Hematopoietic multipotent progenitor cell (in vitro differentiated cells): ENCODE results near the gene TTC22. TPM values are rescaled to one million over a fixed set of nuclear protein-coding genes. Genes with fewer than 3 reads are reported as not detected.

Experiments used
- DNase-seq, 3 donors: peaks; one replicate each; pipeline ENCODE4 v3.0.0-alpha.2; 2011 to 2015; ENCODE audit warnings: low read depth in 2 of 3, low spot score in 2 of 3
- total RNA-seq: library from RNA; depleted of rRNA; stranded (reverse); fragments of >200 nt; gene quantifications from one replicate; pipeline ENCODE4 v1.2.3, GENCODE V29; 2012

Gene TTC22
- total RNA-seq, 1 donor, result 5.7 TPM

DNA sequence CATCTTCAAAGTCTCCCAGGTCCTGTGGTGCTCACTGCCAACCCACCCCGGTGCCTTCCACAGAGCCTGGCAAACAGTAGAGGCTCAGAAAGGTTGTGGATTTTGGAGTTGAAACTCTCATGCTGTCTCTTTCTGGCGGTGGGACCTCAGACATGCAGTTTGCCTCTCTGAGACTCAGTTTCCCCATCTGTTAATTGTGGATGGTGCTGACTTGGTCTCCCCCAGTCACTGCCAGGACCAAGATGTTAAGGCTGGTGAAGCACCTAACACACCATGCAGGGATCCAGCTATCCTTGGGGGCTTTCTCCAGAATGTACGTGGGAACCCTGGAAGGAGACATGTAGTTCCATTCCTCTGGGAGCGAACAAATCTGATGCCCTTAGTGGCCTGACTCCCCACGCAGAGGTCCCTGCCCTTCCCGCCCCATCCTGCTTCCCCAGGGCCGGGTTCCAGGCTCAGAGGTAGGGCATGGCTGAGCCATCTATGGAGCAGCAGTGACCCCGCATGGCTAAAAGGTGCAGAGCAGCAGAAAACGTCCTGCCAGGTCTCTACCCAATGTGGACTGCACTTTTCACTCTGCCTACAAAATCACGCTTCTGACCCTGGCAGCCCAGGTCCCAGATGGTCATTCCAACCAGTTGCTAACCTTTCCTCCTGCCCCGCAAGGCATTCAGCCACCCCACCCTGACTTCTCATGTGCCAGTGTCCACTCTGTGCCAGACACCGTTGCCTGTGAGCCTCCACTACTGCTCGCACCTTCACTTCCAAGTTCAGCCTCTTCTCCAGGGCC, 9.2 kb upstream of the TTC22 start:
- DNase-seq, result peak; percentile 28 to 70 (median 51)

- no peak for DNase-seq
Observed at GRCh38 chr1:54809496-54810074, 8.5 kb upstream of the TTC22 start.

GRCh38 chr1:54808443-54809207, 7.5 kb upstream of the TTC22 start:
- DNase-seq, result no peak

- no peak for DNase-seq
Observed at GRCh38 chr1:54807756-54808155, 6.6 kb upstream of the TTC22 start.

DNA sequence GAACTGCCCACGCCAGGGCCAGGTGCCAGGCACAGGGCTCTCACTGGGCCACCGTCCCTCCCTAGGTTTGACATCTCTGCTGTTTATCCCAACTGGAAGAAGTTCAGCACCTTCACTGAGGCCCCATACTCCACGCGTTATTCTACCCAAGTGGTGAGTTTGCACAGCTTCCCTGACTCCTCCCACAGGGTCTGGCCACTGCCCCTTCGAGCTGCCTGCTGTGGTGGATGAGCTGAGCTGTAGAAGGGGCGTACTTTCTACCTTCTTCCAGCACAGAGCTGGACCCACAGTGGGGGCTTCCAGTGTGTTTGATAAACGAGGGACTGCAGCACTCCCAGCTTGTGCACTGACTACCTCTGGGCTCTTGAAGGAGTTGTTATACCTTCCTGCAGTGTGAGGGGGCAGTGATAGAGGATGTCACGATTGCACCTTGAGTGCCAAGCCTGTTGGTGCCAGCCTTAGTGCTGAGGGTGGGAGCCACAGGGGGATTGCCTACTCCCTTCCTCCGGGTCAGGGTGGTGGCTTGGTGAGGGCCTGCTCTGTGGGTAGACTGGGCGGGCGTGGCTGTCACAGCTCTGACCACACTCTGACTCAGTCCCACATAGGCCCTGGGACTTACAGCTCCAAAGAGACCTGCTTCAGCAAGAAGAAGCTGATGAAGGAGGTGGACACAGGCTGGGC, 5.9 kb upstream of the TTC22 start:
- no peak for DNase-seq

GRCh38 chr1:54805981-54806381, 4.9 kb upstream of the TTC22 start:
- DNase-seq, result no peak

DNA sequence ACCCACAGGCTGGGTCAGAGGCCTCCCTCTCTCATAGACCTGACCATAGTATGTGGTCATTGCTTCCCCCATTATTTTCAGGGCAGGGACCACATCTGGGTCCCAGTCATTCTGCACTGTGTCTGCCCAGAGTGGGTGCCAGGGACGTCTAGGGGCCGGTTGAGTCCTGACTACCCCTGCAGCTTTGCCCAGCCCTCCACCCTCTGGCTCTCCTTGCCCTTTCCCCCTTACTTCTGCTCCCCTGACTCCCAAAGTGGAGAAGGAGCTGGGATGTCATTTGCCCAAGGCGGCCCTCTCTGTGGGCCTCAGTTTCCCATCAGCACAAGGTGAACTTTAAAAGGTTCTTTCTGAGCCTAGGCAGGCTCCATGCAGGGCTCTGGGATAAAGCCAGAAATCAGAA, 4.3 kb upstream of the TTC22 start:
- no peak for DNase-seq

GRCh38 chr1:54804471-54805132, 3.5 kb upstream of the TTC22 start:
- no peak for DNase-seq

DNA sequence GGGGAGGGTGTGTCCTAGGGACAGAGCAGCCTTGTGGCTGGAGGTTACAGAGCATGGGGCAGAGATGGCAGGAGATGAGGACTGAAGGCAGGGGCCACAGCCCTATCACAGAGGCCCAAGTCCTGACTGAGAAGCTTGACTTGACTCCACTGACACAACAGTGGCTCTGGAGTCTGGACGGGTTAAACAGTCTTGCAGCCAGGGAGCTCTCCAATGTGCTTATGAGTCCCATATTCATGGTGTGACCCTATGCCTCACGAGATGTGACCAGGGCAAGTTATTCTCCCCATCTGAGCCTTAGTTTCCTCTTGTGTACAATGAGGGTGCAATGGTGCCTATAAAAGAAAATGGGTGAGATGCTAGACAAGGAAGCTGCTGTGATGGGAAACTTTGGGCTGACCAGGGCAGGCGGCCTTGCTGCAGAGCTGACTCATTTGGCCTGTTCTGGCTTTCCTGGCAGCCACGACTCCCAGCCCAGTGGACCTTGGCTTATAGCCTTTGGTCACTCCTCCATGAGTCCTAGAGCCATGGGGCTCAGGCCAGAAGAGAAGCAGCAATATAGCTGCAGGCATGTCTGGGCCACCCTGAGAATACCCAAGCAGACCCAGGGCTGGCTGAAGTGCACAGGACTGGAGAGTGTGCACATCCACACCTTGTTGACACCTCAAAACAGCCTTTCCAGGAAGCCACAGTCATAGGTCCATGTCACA, 2.8 kb upstream of the TTC22 start:
- DNase-seq, result no peak

- DNase-seq, result no peak
Observed at GRCh38 chr1:54800041-54800898, 853 bp downstream of the TTC22 start.

DNA sequence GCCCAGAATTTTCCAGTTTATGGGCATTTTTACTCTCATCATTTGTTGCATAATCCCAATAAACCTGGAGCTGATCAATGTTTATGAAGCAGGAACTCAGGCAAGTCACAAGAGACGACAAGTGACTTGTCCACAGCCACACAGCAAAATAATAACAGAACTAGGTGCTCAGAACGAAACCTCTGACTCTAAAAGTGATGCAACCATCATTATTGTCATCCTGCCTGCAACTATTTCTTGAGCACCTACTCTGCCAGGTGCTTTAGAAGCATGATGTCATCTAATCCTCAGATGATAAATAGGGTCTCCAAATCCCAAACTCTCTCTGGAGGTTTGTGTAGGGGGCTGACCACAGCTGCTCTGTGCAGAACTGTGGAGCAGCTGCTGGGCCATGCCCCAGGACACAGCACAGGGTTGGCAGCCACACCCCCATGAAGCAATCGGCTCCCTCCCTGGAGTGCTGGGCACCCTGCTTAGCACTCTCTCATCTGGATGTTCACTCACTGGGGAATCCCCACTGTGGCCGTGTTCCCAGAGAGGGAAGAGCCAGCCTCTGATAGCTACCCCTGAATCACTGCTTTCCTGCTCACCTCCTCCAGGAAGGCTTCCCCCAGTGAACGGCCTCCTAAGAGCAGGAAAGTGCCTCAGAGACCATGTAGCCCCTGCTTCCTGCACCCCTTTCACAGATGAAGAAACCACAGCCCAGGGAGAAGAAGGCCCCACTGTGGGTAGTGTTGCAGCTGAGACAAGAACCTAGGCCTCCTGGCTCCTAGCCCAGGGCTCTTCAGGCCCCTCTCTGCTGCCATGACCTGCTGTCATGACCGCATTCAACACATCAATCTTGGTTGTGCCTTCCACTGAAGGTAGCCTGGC, 2.1 kb downstream of the TTC22 start:
- DNase-seq, result no peak

DNA sequence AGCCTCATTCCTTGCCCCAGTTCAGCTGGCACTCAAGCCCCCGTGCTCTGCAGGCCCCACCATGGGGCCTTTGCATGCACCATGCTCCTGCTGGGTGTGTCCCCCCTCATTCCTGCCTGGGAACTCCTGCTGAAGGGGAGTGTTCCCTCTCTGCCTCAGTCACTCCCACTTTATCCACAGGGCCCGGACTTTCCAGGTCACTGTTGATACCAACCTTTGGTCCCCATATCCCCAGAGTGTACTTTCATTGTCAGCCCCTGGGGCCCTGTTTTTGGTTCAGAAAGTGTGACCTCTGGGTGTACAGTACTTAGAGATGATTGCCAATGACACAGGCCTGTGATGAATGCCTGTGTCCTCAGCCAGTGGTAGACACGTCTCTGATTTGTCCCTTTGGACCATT, 2.9 kb downstream of the TTC22 start:
- DNase-seq, result no peak

DNA sequence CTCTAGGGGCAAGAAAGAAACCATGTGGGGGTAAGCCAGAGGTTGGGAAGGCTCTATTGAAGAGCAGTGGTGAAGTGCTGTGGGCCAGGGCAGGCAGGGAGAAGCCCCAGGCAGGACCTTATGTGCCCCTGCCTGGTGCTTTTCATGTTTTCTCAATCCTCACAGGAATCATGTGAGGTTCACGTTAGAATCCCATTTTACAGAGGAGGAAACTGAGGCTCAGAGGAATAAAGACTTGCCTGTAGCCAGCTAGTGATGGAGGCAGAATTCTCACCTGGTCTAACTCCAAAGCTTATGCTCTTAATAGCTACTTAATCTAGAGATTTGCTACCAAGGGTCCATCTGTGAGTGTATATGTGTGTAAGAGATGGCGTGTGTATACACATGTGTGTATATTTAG, 4.2 kb downstream of the TTC22 start:
- DNase-seq, result no peak

DNA sequence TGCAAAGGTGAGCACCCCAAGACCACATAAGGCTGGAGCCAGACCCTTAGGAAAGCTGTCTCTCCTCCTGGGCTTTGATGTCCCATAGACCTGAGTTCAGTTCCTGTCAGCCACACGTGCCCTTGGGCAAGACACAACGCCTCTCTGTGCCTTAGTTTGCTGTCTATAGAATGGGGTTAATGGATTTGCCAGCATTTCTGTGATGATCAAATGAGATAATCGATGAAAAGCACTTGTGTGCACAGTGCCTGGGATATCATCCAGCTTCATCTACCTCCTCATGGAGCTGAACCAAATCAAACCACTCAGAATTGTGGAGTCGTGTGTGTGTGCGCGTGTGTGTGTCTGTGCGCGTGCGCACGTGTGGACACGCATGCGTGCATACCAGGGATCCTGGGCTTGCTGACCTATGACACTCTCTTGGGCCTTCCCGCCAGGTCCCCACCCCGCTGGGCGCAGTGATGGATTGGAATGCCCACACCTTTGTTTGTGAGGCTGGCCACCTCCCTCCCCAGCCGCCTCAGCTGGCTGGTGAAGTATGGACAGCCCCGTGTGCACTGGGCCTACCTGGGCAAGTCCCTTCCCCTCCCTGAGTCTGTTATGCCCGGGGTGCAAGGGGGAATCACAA, 5.2 kb downstream of the TTC22 start:
- DNase-seq, result no peak

DNA sequence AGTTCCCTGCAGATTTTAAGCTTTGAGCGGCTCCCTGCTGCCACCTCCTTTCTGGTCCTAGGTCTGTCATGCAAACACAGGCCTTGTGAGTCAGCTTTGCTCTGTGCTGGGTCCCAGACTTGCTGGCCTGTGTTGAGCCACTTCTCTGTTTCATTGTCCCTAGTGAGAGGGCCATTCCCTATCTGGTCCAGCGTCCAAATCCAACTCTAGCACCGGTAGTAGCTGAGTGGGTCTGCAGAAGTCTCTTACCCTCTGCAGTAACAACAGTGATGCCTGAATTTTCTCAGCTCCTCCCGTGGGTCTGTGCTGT, 5.8 kb downstream of the TTC22 start:
- DNase-seq, result no peak

DNA sequence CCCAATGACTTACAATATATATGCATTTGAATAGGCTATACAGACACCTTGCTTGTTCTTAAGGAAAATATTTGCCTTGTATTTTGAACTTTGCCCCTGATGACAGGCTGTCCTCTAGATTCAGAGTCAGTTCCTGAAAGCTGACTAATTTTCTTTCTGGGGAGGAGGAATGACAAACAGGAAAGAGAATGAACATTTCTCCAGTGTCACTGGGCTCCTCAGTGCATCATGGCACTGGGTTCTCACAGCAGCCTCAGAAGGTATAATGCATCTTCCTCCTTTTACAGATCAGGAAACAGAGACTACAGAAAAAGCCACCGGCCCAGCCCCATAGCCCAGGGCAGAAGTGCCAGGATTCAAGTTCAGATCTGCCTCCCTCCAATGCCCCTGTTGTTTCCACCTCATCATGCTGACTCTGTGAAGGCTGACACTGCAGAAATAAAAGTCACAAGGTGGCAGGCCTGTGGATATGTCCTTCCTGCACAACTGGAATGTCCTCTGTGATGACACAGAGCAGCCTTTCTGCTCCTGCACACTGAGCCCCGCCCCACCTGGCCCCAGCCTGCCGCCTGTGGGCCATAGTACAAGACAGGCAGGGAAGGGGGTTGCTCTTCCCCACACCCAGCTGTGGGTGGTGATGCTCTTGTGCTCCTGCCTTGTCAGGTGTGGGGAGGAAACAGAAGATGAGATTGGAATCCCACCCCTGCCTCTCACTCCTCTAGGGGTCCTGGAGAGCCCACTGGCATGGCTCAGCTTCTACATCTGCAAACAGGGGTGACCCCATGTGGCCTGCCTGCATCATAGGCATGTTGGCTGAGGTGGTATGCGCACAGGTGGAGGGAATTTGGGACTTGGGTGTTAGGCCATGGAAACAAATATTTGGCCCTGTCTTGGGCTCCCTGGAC, 6.4 kb downstream of the TTC22 start:
- DNase-seq, result peak in 1 of 3 donors; percentile 13
